Duodenal mucosa (tissue), 2 donors: Measurements from ENCODE around the gene MPPE1.
"Not testable (repeated sequence)": the region's sequence is repeated elsewhere in the genome, so short reads cannot be mapped to it uniquely, and the experiment has no call there.

ENCODE experiments used
- H3K27ac ChIP-seq: one replicate; pipeline ENCODE4 v1.7.0; 2013; ENCODE audit warnings: low read depth, low read length
- H3K27me3 ChIP-seq, 2 donors: one replicate each; pipeline ENCODE4 v1.7.0; 2013; ENCODE audit warnings: low read length in 2 of 2, control low read depth in 1 of 2; ENCODE audit not compliant: insufficient read depth in 2 of 2, control insufficient read depth in 1 of 2
- H3K36me3 ChIP-seq, 2 donors: one replicate each; pipeline ENCODE4 v1.7.0; 2013; ENCODE audit warnings: low read length in 2 of 2, control low read depth in 1 of 2; ENCODE audit not compliant: insufficient read depth in 2 of 2, control insufficient read depth in 1 of 2
- H3K4me1 ChIP-seq, 2 donors: one replicate each; pipeline ENCODE4 v1.7.0; 2013; ENCODE audit warnings: low read length in 2 of 2, control low read depth in 1 of 2; ENCODE audit not compliant: insufficient read depth in 2 of 2, control insufficient read depth in 1 of 2
- H3K4me3 ChIP-seq, 2 donors: one replicate each; pipeline ENCODE4 v1.7.0; 2013; ENCODE audit warnings: low read length in 2 of 2, low read depth in 1 of 2
- H3K9ac ChIP-seq, 2 donors: one replicate each; pipeline ENCODE4 v1.7.0; 2013; ENCODE audit warnings: low read length in 2 of 2, low read depth in 1 of 2
- H3K9me3 ChIP-seq, 2 donors: one replicate each; pipeline ENCODE4 v1.7.0; 2013; ENCODE audit warnings: low read length in 2 of 2, control low read depth in 1 of 2; ENCODE audit not compliant: control insufficient read depth in 1 of 2

Gene MPPE1

GRCh38 chr18:11859282-11859830, 48.8 kb downstream of the MPPE1 start:
- Histone ChIP-seq H3K27ac (no peak overlapping the region), H3K9me3 (no peaks in the 10 kb centered on the region), H3K4me1 (peaks cover 33 to 50% of the 10 kb centered on the region in 2 donors), H3K9ac (no peak overlapping the region), H3K4me3 (no peak overlapping the region), H3K36me3 (no peaks in the 10 kb centered on the region), H3K27me3 (no peaks in the 10 kb centered on the region)

GRCh38 chr18:11857177-11857887, 50.8 kb downstream of the MPPE1 start:
- Histone ChIP-seq H3K27ac (peak overlapping the region; percentile 57), H3K4me3 (peak overlapping the region; percentile 11 to 52), H3K36me3 (no peaks in the 10 kb centered on the region), H3K9ac (peak overlapping the region; percentile 26 to 41), H3K4me1 (peaks cover 48 to 58% of the 10 kb centered on the region in 2 donors), H3K9me3 (no peaks in the 10 kb centered on the region), H3K27me3 (no peaks in the 10 kb centered on the region)

DNA sequence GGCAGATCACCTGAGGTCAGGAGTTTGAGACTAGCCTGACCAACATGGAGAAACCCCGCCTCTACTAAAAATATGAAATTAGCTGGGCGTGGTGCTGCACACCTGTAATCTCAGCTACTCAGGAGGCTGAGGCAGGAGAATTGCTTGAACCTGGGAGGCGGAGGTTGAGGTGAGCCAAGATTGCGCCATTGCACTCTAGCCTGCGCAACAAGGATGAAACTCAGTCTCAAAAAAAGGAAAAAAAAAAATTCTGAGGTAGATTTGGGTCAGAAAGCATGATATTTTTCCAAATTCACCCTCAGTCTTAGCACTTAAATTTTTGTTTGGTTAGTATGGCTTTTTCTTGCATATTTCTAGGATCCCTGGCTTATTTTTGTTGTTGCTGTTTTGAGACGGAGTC, 53.6 kb downstream of the MPPE1 start:
- H3K4me1 ChIP-seq, result peaks cover 45 to 53% of the 10 kb centered on the region in 2 donors
- H3K36me3 ChIP-seq, H3K27ac ChIP-seq: not testable (repeated sequence)

GRCh38 chr18:11851806-11852337, 56.2 kb downstream of the MPPE1 start:
- Histone ChIP-seq H3K9me3 (no peaks in the 10 kb centered on the region), H3K36me3 (no peaks in the 10 kb centered on the region), H3K9ac (peak overlapping the region; percentile 99 to 100), H3K27ac (peak overlapping the region; percentile 93), H3K4me1 (peaks cover 27 to 39% of the 10 kb centered on the region in 2 donors), H3K4me3 (peak overlapping the region; percentile 99 to 100), H3K27me3 (no peaks in the 10 kb centered on the region)

More for the DNA sequence above, 53.6 kb downstream of the MPPE1 start:
- not testable (repeated sequence) for H3K4me3 ChIP-seq, H3K27me3 ChIP-seq, H3K9me3 ChIP-seq, H3K9ac ChIP-seq

GRCh38 chr18:11851146-11851805, 56.8 kb downstream of the MPPE1 start, which contains the start of gene CHMP1B:
Gene CHMP1B, plus strand, starts transcription at chr18:11851413. Its CDS starts 99 bp downstream, at chr18:11851512.
- Histone ChIP-seq H3K4me1 (peaks cover 24 to 36% of the 10 kb centered on the region in 2 donors), H3K9me3 (no peaks in the 10 kb centered on the region), H3K27me3 (no peaks in the 10 kb centered on the region), H3K36me3 (no peaks in the 10 kb centered on the region), H3K9ac (peak within 1 kb of the TSS; percentile 99 to 100), H3K27ac (peak within 1 kb of the TSS; percentile 93), H3K4me3 (peak within 1 kb of the TSS; percentile 99 to 100)

DNA sequence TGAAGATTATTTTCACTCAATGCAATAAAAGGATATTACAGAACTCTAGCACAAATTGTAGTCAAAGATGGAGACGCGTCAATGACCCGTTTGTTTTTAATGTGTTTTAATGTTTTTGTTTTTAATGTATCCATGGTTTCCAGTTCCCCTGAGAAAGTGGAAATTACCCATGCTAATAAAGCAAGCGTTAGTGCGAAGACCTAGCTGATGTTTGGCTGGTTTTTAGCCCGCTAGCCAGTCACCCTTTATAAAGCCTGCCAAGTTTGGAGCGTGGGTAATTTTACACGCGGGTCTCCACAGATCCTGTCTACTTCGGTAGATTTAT, 57.3 kb downstream of the MPPE1 start:
- Histone ChIP-seq H3K36me3 (no peaks in the 10 kb centered on the region), H3K4me1 (peaks cover 21 to 33% of the 10 kb centered on the region in 2 donors), H3K27me3 (no peaks in the 10 kb centered on the region), H3K9ac (peak overlapping the region; percentile 99 to 100), H3K4me3 (peak overlapping the region; percentile 99 to 100), H3K9me3 (no peaks in the 10 kb centered on the region), H3K27ac (peak overlapping the region; percentile 93)

- no peaks in the 10 kb centered on the region for H3K9me3 ChIP-seq
- peaks cover 18 to 33% of the 10 kb centered on the region in 2 donors for H3K4me1 ChIP-seq
- H3K27ac ChIP-seq, result peak overlapping the region; percentile 93
- H3K9ac ChIP-seq, result peak overlapping the region; percentile 99 to 100
- H3K27me3 ChIP-seq, result no peaks in the 10 kb centered on the region
- H3K4me3 ChIP-seq, result peak overlapping the region; percentile 99 to 100
- no peaks in the 10 kb centered on the region for H3K36me3 ChIP-seq
These were observed 58.1 kb downstream of the MPPE1 start for GRCh38 chr18:11849841-11850634.

GRCh38 chr18:11849279-11849678, 58.8 kb downstream of the MPPE1 start:
- H3K27me3 ChIP-seq, result no peaks in the 10 kb centered on the region
- no peak overlapping the region for H3K4me3 ChIP-seq
- H3K27ac ChIP-seq, result no peak overlapping the region
- H3K9ac ChIP-seq, result no peak overlapping the region
- no peaks in the 10 kb centered on the region for H3K36me3 ChIP-seq
- no peaks in the 10 kb centered on the region for H3K9me3 ChIP-seq
- peaks cover 18 to 29% of the 10 kb centered on the region in 2 donors for H3K4me1 ChIP-seq

DNA sequence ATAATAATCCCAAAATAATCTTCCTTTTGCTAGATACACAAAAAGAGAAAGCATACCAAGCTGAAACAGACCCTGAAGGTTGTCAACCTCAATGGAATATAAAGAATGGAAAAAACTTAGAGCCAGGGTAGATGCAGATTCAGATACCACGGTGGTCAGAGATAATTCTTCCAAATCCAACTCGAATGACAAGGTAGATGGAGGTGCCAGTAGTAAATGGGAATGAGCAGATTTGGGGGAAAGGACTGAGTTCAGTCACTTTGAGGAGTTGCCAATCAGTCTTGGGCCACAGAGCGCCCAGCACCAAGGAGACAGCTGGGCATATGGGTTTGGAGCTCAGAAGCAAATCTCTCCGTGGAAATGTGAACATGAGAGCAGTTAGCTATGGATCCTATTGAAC, 60.3 kb downstream of the MPPE1 start:
- no peak overlapping the region for H3K27ac ChIP-seq
- no peaks in the 10 kb centered on the region for H3K27me3 ChIP-seq
- peaks cover 9 to 18% of the 10 kb centered on the region in 2 donors for H3K4me1 ChIP-seq
- no peak overlapping the region for H3K9ac ChIP-seq
- no peak overlapping the region for H3K4me3 ChIP-seq
- no peaks in the 10 kb centered on the region for H3K9me3 ChIP-seq
- H3K36me3 ChIP-seq, result no peaks in the 10 kb centered on the region
